Measurements from ENCODE around the gene CORO6.

The CORO6 gene

GRCh38 chr17:29663155-29663554 is 40.4 kb upstream of the CORO6 start:
- H3K9me2 ChIP-seq (replicated peaks; ENCODE audit: low read depth, low read length): no peaks in the 10 kb centered on the region
- H3K36me3 ChIP-seq (ENCODE audit: insufficient read depth, low read length): peaks cover 50% of the 10 kb centered on the region; the same call in 1 of the 2 replicates
- H3K9ac ChIP-seq (ENCODE audit: low read depth, low read length, poor library complexity, severe bottlenecking): no peak overlapping the region
- no peak overlapping the region for H3K4me3 ChIP-seq (ENCODE audit: low read length, poor library complexity, severe bottlenecking)
- peaks cover 25% of the 10 kb centered on the region for H3K4me1 ChIP-seq (ENCODE audit: insufficient read depth, low read length, poor library complexity, severe bottlenecking)
- no peak overlapping the region for H2AFZ ChIP-seq (ENCODE audit: low read length)
- H3K4me2 ChIP-seq (ENCODE audit: low read depth, low read length, poor library complexity, severe bottlenecking): no peak overlapping the region
- TF ChIP-seq CTCF (conservative IDR thresholded peaks at IDR 0.05; ENCODE audit: low read length) (no peak), EZH2phosphoT487 (IDR thresholded peaks at IDR 0.05; ENCODE audit: borderline replicate concordance) (no peak)
- no peaks in the 10 kb centered on the region for H3K27me3 ChIP-seq (ENCODE audit: insufficient read depth, low read length, poor library complexity, severe bottlenecking)
- H3F3A ChIP-seq (ENCODE audit: low read depth): no peaks in the 10 kb centered on the region; the same call in 1 of the 2 replicates
- 0 out of 2 replicates have a peak, but pooled peaks cover 2% of the 10 kb centered on the region for H3K79me2 ChIP-seq (ENCODE audit: insufficient read depth, low read length)
- H4K20me1 ChIP-seq (ENCODE audit: insufficient read depth, low read length, poor library complexity, severe bottlenecking): no peaks in the 10 kb centered on the region
- no peaks in the 10 kb centered on the region for H3K9me3 ChIP-seq (ENCODE audit: insufficient read depth, low read depth, low read length)

GRCh38 chr17:29661213-29661612 is 38.5 kb upstream of the CORO6 start:
- no peaks in the 10 kb centered on the region for H3K9me3 ChIP-seq (ENCODE audit: insufficient read depth, low read depth, low read length)
- peaks cover 20% of the 10 kb centered on the region for H3K4me1 ChIP-seq (ENCODE audit: insufficient read depth, low read length, poor library complexity, severe bottlenecking)
- no peak overlapping the region for H2AFZ ChIP-seq (ENCODE audit: low read length)
- peaks cover 41% of the 10 kb centered on the region; the same call in 1 of the 2 replicates for H3K36me3 ChIP-seq (ENCODE audit: insufficient read depth, low read length)
- no peak overlapping the region for H3K4me3 ChIP-seq (ENCODE audit: low read length, poor library complexity, severe bottlenecking)
- TF ChIP-seq CTCF (conservative IDR thresholded peaks at IDR 0.05; ENCODE audit: low read length) (no peak), EZH2phosphoT487 (IDR thresholded peaks at IDR 0.05; ENCODE audit: borderline replicate concordance) (no peak)
- no peak overlapping the region for H3K4me2 ChIP-seq (ENCODE audit: low read depth, low read length, poor library complexity, severe bottlenecking)
- H3K27me3 ChIP-seq (ENCODE audit: insufficient read depth, low read length, poor library complexity, severe bottlenecking): no peaks in the 10 kb centered on the region
- H4K20me1 ChIP-seq (ENCODE audit: insufficient read depth, low read length, poor library complexity, severe bottlenecking): no peaks in the 10 kb centered on the region
- H3K9me2 ChIP-seq (replicated peaks; ENCODE audit: low read depth, low read length): no peaks in the 10 kb centered on the region
- H3F3A ChIP-seq (ENCODE audit: low read depth): no peaks in the 10 kb centered on the region; the same call in 1 of the 2 replicates
- no peak overlapping the region for H3K9ac ChIP-seq (ENCODE audit: low read depth, low read length, poor library complexity, severe bottlenecking)
- H3K79me2 ChIP-seq (ENCODE audit: insufficient read depth, low read length): 0 out of 2 replicates have a peak, but pooled peaks cover 2% of the 10 kb centered on the region

- no peaks in the 10 kb centered on the region; the same call in 1 of the 2 replicates for H3F3A ChIP-seq (ENCODE audit: low read depth)
Measured at GRCh38 chr17:29659155-29659554, 36.4 kb upstream of the CORO6 start.

More at GRCh38 chr17:29659155-29659554, 36.4 kb upstream of the CORO6 start:
- H4K20me1 ChIP-seq (ENCODE audit: insufficient read depth, low read length, poor library complexity, severe bottlenecking): no peaks in the 10 kb centered on the region
- peaks cover 40% of the 10 kb centered on the region; the same call in 1 of the 2 replicates for H3K36me3 ChIP-seq (ENCODE audit: insufficient read depth, low read length)
- H3K4me1 ChIP-seq (ENCODE audit: insufficient read depth, low read length, poor library complexity, severe bottlenecking): peaks cover 16% of the 10 kb centered on the region
- H3K4me3 ChIP-seq (ENCODE audit: low read length, poor library complexity, severe bottlenecking): peak overlapping the region; percentile 33
- H3K27me3 ChIP-seq (ENCODE audit: insufficient read depth, low read length, poor library complexity, severe bottlenecking): no peaks in the 10 kb centered on the region
- no peak overlapping the region for H3K9ac ChIP-seq (ENCODE audit: low read depth, low read length, poor library complexity, severe bottlenecking)
- no peaks in the 10 kb centered on the region for H3K9me2 ChIP-seq (replicated peaks; ENCODE audit: low read depth, low read length)
- H2AFZ ChIP-seq (ENCODE audit: low read length): no peak overlapping the region
- H3K9me3 ChIP-seq (ENCODE audit: insufficient read depth, low read depth, low read length): no peaks in the 10 kb centered on the region
- peak overlapping the region; percentile 73 for H3K4me2 ChIP-seq (ENCODE audit: low read depth, low read length, poor library complexity, severe bottlenecking)
- 0 out of 2 replicates have a peak, but pooled peaks cover 2% of the 10 kb centered on the region for H3K79me2 ChIP-seq (ENCODE audit: insufficient read depth, low read length)
- TF ChIP-seq EZH2phosphoT487 (IDR thresholded peaks at IDR 0.05; ENCODE audit: borderline replicate concordance): no peak
- TF ChIP-seq CTCF (conservative IDR thresholded peaks at IDR 0.05; ENCODE audit: low read length): no peak

Data from Loucy (cell line).